OCI-LY7 (cell line): Measurements from ENCODE around the gene PRRG4. TPM values are rescaled to one million over a fixed set of nuclear protein-coding genes. Genes with fewer than 3 reads are reported as not detected.

Source experiments
- BruUV-seq: library from RNA; stranded (reverse); fragments of 400-500 nt; replicated peaks from 2 replicates; lab custom pipeline; 2021; lab: Mats Ljungman, UMichigan
- CTCF ChIA-PET: fragments of 300-600 bp; sonication (Branson Sonifier 250); formaldehyde crosslinking; loops from one replicate; lab custom pipeline; 2022; ENCODE audit warnings: antibody characterized with exemption; ENCODE audit not compliant: unreplicated experiment; lab: Charles Lee
- POLR2A ChIA-PET: fragments of 300-600 bp; sonication (Branson Sonifier 250); formaldehyde crosslinking; loops from one replicate; lab custom pipeline; 2022; ENCODE audit warnings: antibody characterized with exemption; lab: Charles Lee
- DNase-seq: peaks from one replicate; pipeline ENCODE4 v3.0.0-alpha.2; 2015; ENCODE audit warnings: low spot score
- H2AFZ ChIP-seq: fragments of 200-600 bp; sonication (generic), shearing (Covaris generic); 2 replicates; pipeline ENCODE4 v1.6.1; 2014; ENCODE audit warnings: mild to moderate bottlenecking, antibody characterized with exemption, low read length, moderate library complexity
- H3K27ac ChIP-seq: fragments of 200-600 bp; sonication (generic); 2 replicates; pipeline ENCODE4 v1.5.1; 2014; ENCODE audit warnings: mixed run types, low read depth, mild to moderate bottlenecking, moderate library complexity, low read length, inconsistent platforms; ENCODE audit not compliant: poor library complexity, severe bottlenecking
- H3K36me3 ChIP-seq: fragments of 200-600 bp; sonication (generic); 2 replicates; pipeline ENCODE4 v1.6.1; 2014; ENCODE audit warnings: mild to moderate bottlenecking, antibody characterized with exemption, low read length, moderate library complexity, mixed read lengths; ENCODE audit not compliant: insufficient read depth
- H3K4me1 ChIP-seq: fragments of 200-600 bp; sonication (generic); 2 replicates; pipeline ENCODE4 v1.5.1; 2014; ENCODE audit warnings: mild to moderate bottlenecking, low read length; ENCODE audit not compliant: insufficient read depth, poor library complexity, severe bottlenecking
- H3K4me2 ChIP-seq: fragments of 200-600 bp; sonication (generic); 2 replicates; pipeline ENCODE4 v1.6.1; 2014; ENCODE audit warnings: mild to moderate bottlenecking, low read length
- H3K4me3 ChIP-seq: fragments of 200-600 bp; sonication (generic); 2 replicates; pipeline ENCODE4 v1.5.1; 2014; ENCODE audit warnings: mild to moderate bottlenecking, low read depth, low read length; ENCODE audit not compliant: poor library complexity, severe bottlenecking
- H3K79me2 ChIP-seq: fragments of 200-600 bp; sonication (generic); 2 replicates; pipeline ENCODE4 v1.6.1; 2016; ENCODE audit warnings: low read depth, mild to moderate bottlenecking, low read length, moderate library complexity, mixed read lengths; ENCODE audit not compliant: insufficient read depth
- H3K9me2 ChIP-seq: fragments of 200-600 bp; sonication (generic); 2 replicates; pipeline ENCODE4 v1.6.1; 2016; ENCODE audit warnings: mild to moderate bottlenecking, low read length, mixed read lengths; ENCODE audit not compliant: insufficient read depth
- H3K9me3 ChIP-seq: fragments of 200-600 bp; sonication (generic); 2 replicates; pipeline ENCODE4 v1.6.1; 2014; ENCODE audit warnings: mild to moderate bottlenecking, mixed run types, low read length, mixed read lengths
- H4K20me1 ChIP-seq: fragments of 200-600 bp; sonication (generic); 2 replicates; pipeline ENCODE4 v1.6.1; 2014; ENCODE audit warnings: mild to moderate bottlenecking, antibody characterized with exemption, low read length, moderate library complexity, mixed read lengths; ENCODE audit not compliant: insufficient read depth
- CTCF ChIP-seq: fragments of 200-600 bp; sonication (generic); conservative IDR thresholded peaks from 2 replicates; pipeline ENCODE4 v1.5.1; 2014; ENCODE audit warnings: mild to moderate bottlenecking, antibody characterized with exemption, low read length, moderate library complexity, mixed read lengths
- EZH2phosphoT487 ChIP-seq: fragments of 200-600 bp; sonication (generic); IDR thresholded peaks from 2 replicates; pipeline ENCODE4 v1.6.1; 2018; ENCODE audit warnings: low read depth, borderline replicate concordance, mild to moderate bottlenecking, mixed run types, antibody characterized with exemption, low read length, moderate library complexity, mixed read lengths
- intact Hi-C: fragments of 100-400 bp; cut with micrococcal nuclease; formaldehyde crosslinking; loops from one replicate; pipeline ENCODE4 v1.10.0; 2022; ENCODE audit not compliant: unreplicated experiment
- total RNA-seq, 2 experiments: library from RNA; depleted of rRNA in 1 of 2; stranded (reverse); fragments of >200 nt in 1 of 2; shearing (Covaris generic) in 1 of 2; gene quantifications; 2 replicates each; pipeline ENCODE4 v1.2.3, GENCODE V29; 2014 to 2022

Gene PRRG4
- total RNA-seq, 2 experiments from 2014 or later: not detected

- ChIA-PET CTCF (no interaction called here), POLR2A (no interaction called here)
- TF ChIP-seq CTCF (no peak), EZH2phosphoT487 (no peak)
- no peaks in the 10 kb centered on the region for H3K36me3 ChIP-seq
- no peaks in the 10 kb centered on the region for H3K9me2 ChIP-seq
- H4K20me1 ChIP-seq: no peaks in the 10 kb centered on the region
- DNase-seq: no peak
- BruUV-seq: no TSS peak
- H3K27ac ChIP-seq: no peak overlapping the region
- no peaks in the 10 kb centered on the region for H3K79me2 ChIP-seq
- H3K9me3 ChIP-seq: no peaks in the 10 kb centered on the region
- intact Hi-C loops: no loop called here
- no peak overlapping the region for H3K4me3 ChIP-seq
- no peaks in the 10 kb centered on the region for H3K4me1 ChIP-seq
- no peak overlapping the region for H3K4me2 ChIP-seq
- no peak overlapping the region for H2AFZ ChIP-seq
Measured at GRCh38 chr11:32785262-32785661, 44.5 kb upstream of the PRRG4 start.

GRCh38 chr11:32786811-32787210 is 42.9 kb upstream of the PRRG4 start:
- Histone ChIP-seq H3K4me1 (no peaks in the 10 kb centered on the region), H3K27ac (no peak overlapping the region), H4K20me1 (no peaks in the 10 kb centered on the region), H3K9me2 (no peaks in the 10 kb centered on the region), H3K4me3 (no peak overlapping the region), H3K79me2 (no peaks in the 10 kb centered on the region), H3K36me3 (no peaks in the 10 kb centered on the region), H3K9me3 (no peaks in the 10 kb centered on the region), H2AFZ (no peak overlapping the region), H3K4me2 (no peak overlapping the region)
- DNase-seq: no peak
- intact Hi-C loops: no loop called here
- ChIA-PET CTCF (no interaction called here), POLR2A (interaction anchor here (0.7 kb wide), 1 partner anchor 1132 kb away, joined by 3 read pairs; no protein-coding TSS in a partner anchor)
- no TSS peak for BruUV-seq
- no peak for TF ChIP-seq EZH2phosphoT487
- TF ChIP-seq CTCF: no peak

- intact Hi-C loops: loop anchor here (5.0 kb wide), 1 partner anchor 469 kb away; no protein-coding TSS in a partner anchor
- Histone ChIP-seq H3K79me2 (no peaks in the 10 kb centered on the region), H3K36me3 (no peaks in the 10 kb centered on the region), H4K20me1 (no peaks in the 10 kb centered on the region), H3K27ac (no peak overlapping the region), H3K4me2 (no peak overlapping the region), H3K4me1 (no peaks in the 10 kb centered on the region), H3K4me3 (no peak overlapping the region), H2AFZ (no peak overlapping the region), H3K9me3 (no peaks in the 10 kb centered on the region), H3K9me2 (no peaks in the 10 kb centered on the region)
- CTCF ChIA-PET: interaction anchor here (1.2 kb wide), 1 partner anchor 43 kb away, joined by 3 read pairs; no protein-coding TSS in a partner anchor
- TF ChIP-seq EZH2phosphoT487 (no peak), CTCF (no peak)
- BruUV-seq: no TSS peak
- POLR2A ChIA-PET: interaction anchor here (0.6 to 1.6 kb wide), 5 partner anchors 11 to 111 kb away, joined by 3 to 5 read pairs (median 4); no protein-coding TSS in a partner anchor
- DNase-seq: no peak
Measured at GRCh38 chr11:32790916-32791315, 38.8 kb upstream of the PRRG4 start.
